NOMO-1 treated with dmso at 0.1 percent for 144 hours (cell line): ENCODE results near the gene AKNA.

Experiments used
- DNase-seq: peaks from one replicate; lab custom pipeline; 2025; ENCODE audit not compliant: unreplicated experiment; lab: John Stamatoyannopoulos, UW

Gene AKNA

GRCh38 chr9:114387680-114388356, at the start of gene AKNA:
Gene AKNA, minus strand, starts transcription at chr9:114387982. Its CDS starts 6,649 bp downstream, at chr9:114381333.
- DNase-seq, result peak; percentile 61

GRCh38 chr9:114437401-114437893, 49.7 kb upstream of the AKNA start:
- DNase-seq, result no peak

GRCh38 chr9:114434878-114435311, 47.1 kb upstream of the AKNA start:
- no peak for DNase-seq

GRCh38 chr9:114433720-114434255, 46.0 kb upstream of the AKNA start:
- no peak for DNase-seq

GRCh38 chr9:114433086-114433485, 45.3 kb upstream of the AKNA start:
- DNase-seq, result no peak

- no peak for DNase-seq
Measured at GRCh38 chr9:114432323-114433067, 44.7 kb upstream of the AKNA start.

GRCh38 chr9:114431770-114432169, 44.0 kb upstream of the AKNA start:
- DNase-seq, result no peak

- no peak for DNase-seq
Measured at GRCh38 chr9:114431003-114431402, 43.2 kb upstream of the AKNA start.

GRCh38 chr9:114430457-114430856, 42.7 kb upstream of the AKNA start:
- DNase-seq, result no peak

GRCh38 chr9:114429488-114429887, 41.7 kb upstream of the AKNA start:
- no peak for DNase-seq

GRCh38 chr9:114428466-114428865, 40.7 kb upstream of the AKNA start:
- no peak for DNase-seq

GRCh38 chr9:114427644-114428043, 39.9 kb upstream of the AKNA start:
- no peak for DNase-seq

GRCh38 chr9:114426046-114426948, 38.5 kb upstream of the AKNA start:
- no peak for DNase-seq

GRCh38 chr9:114425126-114425525, 37.3 kb upstream of the AKNA start:
- DNase-seq, result no peak

GRCh38 chr9:114424126-114424525, 36.3 kb upstream of the AKNA start:
- DNase-seq, result no peak

GRCh38 chr9:114423181-114423580, 35.4 kb upstream of the AKNA start:
- DNase-seq, result no peak

GRCh38 chr9:114421147-114421546, 33.4 kb upstream of the AKNA start:
- DNase-seq, result no peak

GRCh38 chr9:114419796-114420195, 32.0 kb upstream of the AKNA start:
- DNase-seq, result no peak

GRCh38 chr9:114418053-114418452, 30.3 kb upstream of the AKNA start:
- DNase-seq, result no peak

- DNase-seq, result no peak
Measured at GRCh38 chr9:114417511-114417910, 29.7 kb upstream of the AKNA start.

GRCh38 chr9:114416906-114417305, 29.1 kb upstream of the AKNA start:
- DNase-seq, result no peak
